ENCODE measurements around the gene DDB1.

GRCh38 chr11:61345954-61346843, 13.3 kb upstream of the DDB1 start:
- no peak for TF ChIP-seq CTCF (conservative IDR thresholded peaks at IDR 0.05)
- TF ChIP-seq EZH2 (IDR thresholded peaks at IDR 0.05; ENCODE audit: low read depth) = no peak

All from PC-9 (cell line).